GM23338 (cell line): Measurements from ENCODE around the gene ACHE. TPM values are rescaled to one million over a fixed set of nuclear protein-coding genes. Genes with fewer than 3 reads are reported as not detected.

ENCODE experiments used
- ATAC-seq: fragments of 200-7000 bp; cut with Tn5 transposase; 3 replicates; pipeline ENCODE4 v1.9.1; 2020
- DNase-seq: peaks from one replicate; pipeline ENCODE4 v3.0.0-alpha.2; 2015; ENCODE audit warnings: low spot score
- H2AFZ ChIP-seq: fragments of 200-600 bp; sonication (generic); 2 replicates; pipeline ENCODE4 v1.8.0; 2016; ENCODE audit warnings: antibody characterized with exemption, mild to moderate bottlenecking, moderate library complexity
- H3F3A ChIP-seq: fragments of 200-600 bp; sonication (generic); replicated peaks from 2 replicates; pipeline ENCODE4 v1.8.0; 2017; ENCODE audit warnings: antibody characterized with exemption, mixed run types, low read depth
- H3K27ac ChIP-seq: fragments of 200-600 bp; sonication (generic); 2 replicates; pipeline ENCODE4 v1.6.1; 2016; ENCODE audit warnings: low read depth
- H3K27me3 ChIP-seq: fragments of 200-600 bp; sonication (generic); 2 replicates; pipeline ENCODE4 v1.8.0; 2016; ENCODE audit warnings: mild to moderate bottlenecking, mixed run types, moderate library complexity; ENCODE audit not compliant: insufficient read depth
- H3K36me3 ChIP-seq: fragments of 200-600 bp; sonication (generic); 2 replicates; pipeline ENCODE4 v1.8.0; 2016; ENCODE audit warnings: mild to moderate bottlenecking; ENCODE audit not compliant: insufficient read depth
- H3K4me1 ChIP-seq: fragments of 200-600 bp; sonication (generic); 2 replicates; pipeline ENCODE4 v1.8.0; 2016; ENCODE audit warnings: mild to moderate bottlenecking, moderate library complexity; ENCODE audit not compliant: insufficient read depth
- H3K4me2 ChIP-seq: fragments of 200-600 bp; sonication (generic); 2 replicates; pipeline ENCODE4 v1.7.1; 2017; ENCODE audit warnings: mixed run types
- H3K4me3 ChIP-seq: fragments of 200-600 bp; sonication (generic); 2 replicates; pipeline ENCODE4 v1.6.1; 2016; ENCODE audit warnings: mixed run types
- H3K79me2 ChIP-seq: fragments of 200-600 bp; sonication (generic); replicated peaks from 2 replicates; pipeline ENCODE4 v1.8.0; 2017; ENCODE audit warnings: mild to moderate bottlenecking; ENCODE audit not compliant: insufficient read depth
- H3K9me2 ChIP-seq: fragments of 200-600 bp; sonication (generic); 2 replicates; pipeline ENCODE4 v1.8.0; 2017; ENCODE audit not compliant: insufficient read depth
- H4K20me1 ChIP-seq: fragments of 200-600 bp; sonication (generic); replicated peaks from 2 replicates; pipeline ENCODE4 v1.8.0; 2017; ENCODE audit warnings: mild to moderate bottlenecking; ENCODE audit not compliant: insufficient read depth
- H3K27ac Mint-ChIP-seq: 2 replicates; pipeline ENCODE4 v1.8.0; 2020; ENCODE audit warnings: inconsistent platforms, mild to moderate bottlenecking, moderate library complexity, mixed read lengths
- H3K27me3 Mint-ChIP-seq: 3 replicates; pipeline ENCODE4 v1.8.0; 2022; ENCODE audit warnings: low read depth, mild to moderate bottlenecking, moderate library complexity, mixed read lengths, inconsistent platforms; ENCODE audit not compliant: insufficient read depth, poor library complexity
- H3K36me3 Mint-ChIP-seq: 3 replicates; pipeline ENCODE4 v1.8.0; 2021; ENCODE audit warnings: low read depth, mild to moderate bottlenecking, inconsistent platforms, moderate library complexity, mixed read lengths
- H3K4me1 Mint-ChIP-seq: 3 replicates; pipeline ENCODE4 v1.8.0; 2020; ENCODE audit warnings: mild to moderate bottlenecking, inconsistent platforms, mixed read lengths
- H3K4me3 Mint-ChIP-seq: 3 replicates; pipeline ENCODE4 v1.8.0; 2021; ENCODE audit warnings: moderate library complexity, mild to moderate bottlenecking, inconsistent platforms, mixed read lengths
- H3K9me3 Mint-ChIP-seq: 3 replicates; pipeline ENCODE4 v1.8.0; 2020; ENCODE audit warnings: moderate library complexity, mild to moderate bottlenecking, inconsistent platforms, mixed read lengths
- CREB1 ChIP-seq: fragments of 250-450 bp; sonication (Bioruptor Pico); IDR thresholded peaks from 2 replicates; pipeline ENCODE4 v1.5.0; 2020; ENCODE audit warnings: low read depth, mild to moderate bottlenecking, moderate library complexity
- CTCF ChIP-seq, 2 experiments: fragments of 200-600 bp in 1 of 2; sonication (generic) in 1 of 2; conservative IDR thresholded peaks; 2 replicates each; pipeline versions ENCODE4 v1.5.1 to v1.6.1; 2016 to 2017; ENCODE audit warnings: antibody characterized with exemption in 2 of 2, low read depth in 2 of 2, mild to moderate bottlenecking in 2 of 2, moderate library complexity in 1 of 2
- ETS1 ChIP-seq: IDR thresholded peaks from 2 replicates; pipeline ENCODE4 v1.6.1; 2016; ENCODE audit warnings: antibody characterized with exemption
- EZH2 ChIP-seq: fragments of 200-600 bp; sonication (generic); IDR thresholded peaks from one replicate; pipeline ENCODE4 v1.8.0; 2017; ENCODE audit warnings: antibody characterized with exemption, mild to moderate bottlenecking, low read depth; ENCODE audit not compliant: unreplicated experiment
- EZH2phosphoT487 ChIP-seq: fragments of 200-600 bp; sonication (generic); IDR thresholded peaks from one replicate; pipeline ENCODE4 v1.8.1; 2018; ENCODE audit warnings: antibody characterized with exemption; ENCODE audit not compliant: unreplicated experiment
- JUNB ChIP-seq: IDR thresholded peaks from one replicate; pipeline ENCODE4 v1.6.1; 2016; ENCODE audit warnings: antibody characterized with exemption; ENCODE audit not compliant: unreplicated experiment
- NANOG ChIP-seq: IDR thresholded peaks from 2 replicates; pipeline ENCODE4 v1.6.1; 2016; ENCODE audit warnings: antibody characterized with exemption, borderline replicate concordance
- POLR2AphosphoS5 ChIP-seq: IDR thresholded peaks from 2 replicates; pipeline ENCODE4 v1.6.1; 2016; ENCODE audit warnings: antibody characterized with exemption, low read depth
- REST ChIP-seq: IDR thresholded peaks from one replicate; pipeline ENCODE4 v1.6.1; 2018; ENCODE audit warnings: antibody characterized with exemption; ENCODE audit not compliant: unreplicated experiment
- STAT1 ChIP-seq: IDR thresholded peaks from one replicate; pipeline ENCODE4 v1.6.1; 2016; ENCODE audit warnings: antibody characterized with exemption; ENCODE audit not compliant: unreplicated experiment
- ZNF114 ChIP-seq: fragments of 250-450 bp; sonication (Bioruptor Pico); IDR thresholded peaks from 2 replicates; pipeline ENCODE4 v1.5.0; 2020; ENCODE audit warnings: mild to moderate bottlenecking, moderate library complexity
- ZNF331 ChIP-seq: fragments of 250-450 bp; sonication (Bioruptor Pico); IDR thresholded peaks from 2 replicates; pipeline ENCODE4 v1.5.0; 2020; ENCODE audit warnings: low read depth, mild to moderate bottlenecking, moderate library complexity
- ZNF462 ChIP-seq: fragments of 250-450 bp; sonication (Bioruptor Pico); IDR thresholded peaks from 2 replicates; pipeline ENCODE4 v1.5.0; 2020; ENCODE audit warnings: mild to moderate bottlenecking, moderate library complexity
- polyA plus RNA-seq: library from polyadenylated mRNA; unstranded; fragments of >200 nt; fragmentation: Nextera tagmentation; extraction: Ambion mirVana; gene quantifications from 2 replicates; pipeline ENCODE4 v1.2.1, GENCODE V29; 2016
- total RNA-seq: library from RNA; depleted of rRNA; stranded (reverse); fragments of >200 nt; shearing (Covaris generic); gene quantifications from 2 replicates; pipeline ENCODE4 v1.2.3, GENCODE V29; 2014

The ACHE gene
- total and polyA plus RNA-seq, 2 experiments from 2014 or later, result 3.6 to 3.7 TPM

GRCh38 chr7:100879685-100880261, 15.9 kb downstream of the ACHE start:
- Mint-ChIP-seq H3K4me3 (no peak overlapping the region; the same call in 2 of the 3 replicates), H3K4me1 (peaks cover 37% of the 10 kb centered on the region), H3K36me3 (peaks cover 92% of the 10 kb centered on the region), H3K27ac (peak overlapping the region; percentile 62), H3K27me3 (peaks cover 20% of the 10 kb centered on the region), H3K9me3 (peaks cover 3% of the 10 kb centered on the region; the same call in 1 of the 3 replicates)
- H3K27ac ChIP-seq, result peak overlapping the region; percentile 69; the same call in 1 of the 2 replicates
- TF ChIP-seq ZNF331 (CRISPR knock-in tag) (no peak), ETS1 (no peak), REST (no peak), EZH2 (no peak), POLR2AphosphoS5 (no peak), CREB1 (CRISPR knock-in tag) (no peak), ZNF462 (no peak), ZNF114 (CRISPR knock-in tag) (no peak), CTCF (conservative IDR thresholded peaks at IDR 0.05; ENCODE audit: low read depth in 2 of 2) (no peak), NANOG (no peak), EZH2phosphoT487 (no peak), STAT1 (no peak), JUNB (no peak)
- no peak overlapping the region for H3K4me2 ChIP-seq
- H3K27me3 ChIP-seq, result no peaks in the 10 kb centered on the region
- peaks cover 79% of the 10 kb centered on the region for H3K79me2 ChIP-seq
- peaks cover 58% of the 10 kb centered on the region for H3K36me3 ChIP-seq
- H2AFZ ChIP-seq, result no peak overlapping the region
- peaks cover 8% of the 10 kb centered on the region for H3K4me1 ChIP-seq
- no peak for DNase-seq
- H3F3A ChIP-seq, result peaks cover 30% of the 10 kb centered on the region
- H3K4me3 ChIP-seq, result no peak overlapping the region
- H4K20me1 ChIP-seq, result peaks cover 60% of the 10 kb centered on the region
- H3K9me2 ChIP-seq, result no peaks in the 10 kb centered on the region
- no peak for ATAC-seq
